ENCODE measurements around the gene EML6.

The EML6 gene

DNA sequence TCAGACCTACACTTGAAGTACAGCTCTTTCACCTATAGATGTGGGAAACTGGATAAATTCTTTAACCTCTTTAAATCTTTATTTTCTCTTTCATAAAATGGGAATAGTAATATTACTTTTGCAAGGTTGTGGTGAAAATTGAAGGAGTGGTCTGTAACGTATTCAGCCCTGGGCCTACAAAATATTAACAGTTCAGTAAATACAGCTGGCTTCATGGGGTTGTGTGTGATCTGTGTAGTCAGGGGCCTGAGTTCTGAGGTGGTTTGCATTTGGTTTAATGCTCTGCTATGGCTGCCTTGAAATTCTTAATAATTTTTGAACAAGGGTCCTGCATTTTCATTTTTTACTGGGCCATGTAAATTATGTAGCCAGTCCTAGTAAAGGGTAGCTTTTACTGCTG, 16.8 kb upstream of the EML6 start:
- DNase-seq (ENCODE audit: low read depth, low spot score): no peak

DNA sequence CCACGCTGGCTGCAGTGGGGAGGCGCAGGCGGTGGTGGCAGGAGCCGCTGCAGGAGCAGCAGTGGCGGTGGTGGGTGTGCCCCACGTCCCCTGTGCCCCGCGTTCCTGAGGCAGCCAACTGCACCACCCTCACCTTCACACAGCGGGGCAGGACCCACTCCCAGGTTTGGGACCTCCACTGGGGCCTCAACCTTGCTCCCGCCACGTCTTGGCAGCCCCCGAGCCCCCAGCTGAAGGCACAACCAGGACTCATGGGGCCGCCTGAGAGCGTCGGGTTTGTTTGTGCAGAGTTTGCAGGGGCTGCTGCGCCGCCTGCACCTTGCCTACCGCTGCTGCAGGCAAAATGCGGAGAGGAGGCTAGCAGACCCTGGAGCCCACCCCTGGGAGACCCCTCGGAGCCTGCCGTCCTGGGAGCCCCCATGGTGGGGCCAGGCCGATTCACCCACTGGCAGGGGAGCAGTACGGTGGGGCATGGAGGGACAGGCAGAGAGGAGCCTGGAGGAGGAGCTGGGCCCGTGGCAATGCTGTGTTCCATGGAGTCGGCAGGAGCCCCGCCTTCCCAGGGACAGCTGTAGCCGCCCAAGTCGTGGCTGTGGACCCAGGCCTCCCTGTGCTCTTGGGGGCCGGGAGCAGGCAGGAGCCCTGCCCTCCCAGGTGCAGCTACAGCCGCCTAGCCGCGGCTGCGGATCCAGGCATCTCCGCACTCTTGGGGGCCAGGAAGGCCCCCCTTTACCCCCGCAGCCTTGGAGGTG, 14.7 kb upstream of the EML6 start:
- no peak for DNase-seq (ENCODE audit: low read depth, low spot score)

DNA sequence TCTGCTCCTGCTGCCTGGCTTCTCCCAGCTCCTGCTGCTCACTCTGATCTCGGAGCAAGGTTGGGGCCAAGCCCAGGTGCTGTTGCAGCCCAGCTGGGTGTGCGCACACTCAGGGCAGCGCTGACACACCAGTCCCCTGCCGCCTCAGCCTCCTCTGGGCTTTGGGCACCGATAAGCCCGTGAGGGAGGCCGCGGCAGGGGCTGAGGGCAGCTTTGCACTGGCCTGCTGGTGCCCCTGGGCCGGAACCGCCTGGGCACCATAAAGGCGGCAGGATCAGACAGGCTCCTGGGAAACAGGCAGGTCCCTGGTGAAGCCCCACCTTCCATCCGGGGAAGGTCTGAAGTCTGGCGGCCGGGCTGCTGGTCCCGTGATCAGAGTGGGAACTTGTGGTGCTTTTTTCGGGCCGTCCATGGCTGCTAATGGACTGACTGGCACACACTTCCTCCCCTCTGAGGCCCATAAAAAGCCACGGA, 14.1 kb upstream of the EML6 start:
- DNase-seq (ENCODE audit: low read depth, low spot score): no peak

DNA sequence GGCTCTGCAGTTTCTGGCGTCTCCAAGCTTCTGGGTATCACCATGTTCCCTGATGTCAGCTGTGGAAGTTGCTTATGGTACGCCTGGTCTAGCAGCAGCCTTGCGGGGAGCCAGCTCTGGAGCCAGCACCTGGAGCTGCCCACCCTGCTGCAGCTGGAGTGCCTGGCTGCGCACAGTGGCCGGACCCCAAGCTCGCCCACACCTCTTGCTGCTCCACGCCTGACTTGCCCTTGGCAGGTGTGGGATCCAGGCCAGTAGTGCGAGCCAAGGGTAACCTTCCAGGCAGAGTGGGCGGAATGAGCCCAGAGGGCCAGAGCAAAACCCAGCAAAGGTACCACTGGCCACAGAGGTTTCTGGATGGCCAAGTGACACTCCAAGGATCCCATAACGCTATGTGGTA, 13.2 kb upstream of the EML6 start:
- DNase-seq (ENCODE audit: low read depth, low spot score): no peak

DNA sequence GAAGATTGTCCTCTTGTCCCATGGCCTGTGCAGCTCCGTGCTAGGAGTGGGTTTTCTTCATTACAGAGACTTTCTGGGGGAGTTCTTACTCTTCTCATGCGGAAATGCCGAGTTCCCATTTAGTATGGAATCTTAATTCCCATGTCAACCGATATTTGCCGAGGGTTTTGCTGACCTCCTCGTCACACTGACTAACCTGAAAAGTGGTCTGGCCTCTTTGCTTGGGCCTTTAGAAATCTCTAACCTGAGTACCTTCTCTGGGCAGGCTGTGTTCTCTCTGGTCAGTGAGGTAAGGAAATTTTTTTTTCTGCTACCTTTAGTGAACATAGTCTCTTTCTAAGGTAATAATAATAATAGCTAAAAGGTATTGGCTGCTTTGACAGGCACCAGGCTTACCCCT, 10.9 kb upstream of the EML6 start:
- DNase-seq (ENCODE audit: low read depth, low spot score): no peak

DNA sequence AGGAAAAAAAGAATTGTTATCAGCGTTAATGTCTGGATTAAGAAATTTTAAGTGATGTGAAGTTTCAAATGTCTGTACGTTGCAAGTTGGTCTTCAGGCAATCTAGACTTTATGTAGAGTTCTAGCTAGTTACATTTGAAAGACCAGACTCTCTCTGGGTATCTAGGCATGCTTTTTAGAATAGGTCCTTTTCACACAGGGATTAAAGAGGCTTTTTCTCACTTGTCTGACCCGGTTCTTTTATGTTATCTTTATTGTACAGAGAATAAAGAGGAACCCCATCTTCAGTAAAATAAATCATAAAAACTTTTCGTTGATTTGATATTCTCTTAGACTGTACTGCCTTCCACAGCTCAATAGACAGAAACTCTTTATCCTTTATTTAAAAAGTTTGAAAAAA, 8.5 kb upstream of the EML6 start:
- no peak for DNase-seq (ENCODE audit: low read depth, low spot score)

DNA sequence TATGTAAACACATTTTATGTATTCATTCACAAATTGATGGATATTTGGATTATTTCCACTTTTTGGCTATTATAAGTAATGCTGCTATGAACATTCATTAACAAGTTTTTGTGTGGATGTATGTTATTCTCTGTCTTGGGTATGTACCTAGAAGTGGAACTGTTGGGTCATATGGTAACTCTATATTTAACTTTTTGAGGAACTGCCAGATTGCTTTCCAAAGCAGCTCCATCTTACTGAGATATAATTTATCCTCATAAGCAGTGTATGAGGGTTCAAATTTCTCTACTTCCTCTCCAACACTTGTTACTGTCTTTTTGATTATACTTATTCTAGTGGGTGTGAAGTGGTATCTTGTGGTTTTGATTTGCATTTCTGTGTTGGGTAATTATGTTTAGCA, 7.1 kb upstream of the EML6 start:
- no peak for DNase-seq (ENCODE audit: low read depth, low spot score)

DNA sequence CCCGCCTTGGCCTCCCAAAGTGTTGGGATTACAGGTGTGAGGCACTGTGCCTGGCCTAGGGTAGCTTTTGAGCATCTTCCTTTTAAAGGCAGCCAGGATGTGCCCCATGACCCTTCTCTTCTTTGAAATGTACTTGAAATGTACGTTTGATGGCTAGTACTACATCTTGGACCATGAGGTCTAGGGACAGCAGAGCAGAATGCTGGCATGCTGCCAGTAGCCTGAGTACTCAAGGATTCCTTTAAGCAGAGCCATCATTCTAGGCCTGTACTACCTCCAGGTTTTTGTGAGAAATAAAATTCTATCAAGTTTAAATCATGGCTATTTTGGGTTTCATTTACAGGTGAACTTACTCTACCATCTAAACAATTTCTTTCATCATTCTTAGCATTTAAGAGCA, 2.9 kb upstream of the EML6 start:
- no peak for DNase-seq (ENCODE audit: low read depth, low spot score)

DNA sequence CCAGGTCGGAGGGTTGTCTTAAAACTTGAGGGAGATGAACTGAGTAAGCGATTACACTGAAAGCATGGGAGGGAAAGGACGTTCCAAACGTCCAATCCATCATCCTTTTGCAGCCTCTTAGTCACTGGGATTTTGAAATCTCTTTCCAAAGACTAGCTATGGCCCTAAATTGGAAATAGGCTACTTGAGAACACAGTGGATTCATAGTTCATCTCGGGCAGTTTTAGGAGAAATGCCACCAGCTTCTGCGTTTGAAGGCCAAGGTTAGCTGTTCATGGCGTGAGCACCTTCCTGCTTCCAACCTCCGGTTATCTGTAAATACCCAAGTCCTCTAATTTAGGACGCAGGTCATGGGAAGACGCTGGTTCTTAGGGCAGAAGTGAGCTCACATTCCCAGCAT, 821 bp upstream of the EML6 start:
- DNase-seq (ENCODE audit: low read depth, low spot score): no peak

DNA sequence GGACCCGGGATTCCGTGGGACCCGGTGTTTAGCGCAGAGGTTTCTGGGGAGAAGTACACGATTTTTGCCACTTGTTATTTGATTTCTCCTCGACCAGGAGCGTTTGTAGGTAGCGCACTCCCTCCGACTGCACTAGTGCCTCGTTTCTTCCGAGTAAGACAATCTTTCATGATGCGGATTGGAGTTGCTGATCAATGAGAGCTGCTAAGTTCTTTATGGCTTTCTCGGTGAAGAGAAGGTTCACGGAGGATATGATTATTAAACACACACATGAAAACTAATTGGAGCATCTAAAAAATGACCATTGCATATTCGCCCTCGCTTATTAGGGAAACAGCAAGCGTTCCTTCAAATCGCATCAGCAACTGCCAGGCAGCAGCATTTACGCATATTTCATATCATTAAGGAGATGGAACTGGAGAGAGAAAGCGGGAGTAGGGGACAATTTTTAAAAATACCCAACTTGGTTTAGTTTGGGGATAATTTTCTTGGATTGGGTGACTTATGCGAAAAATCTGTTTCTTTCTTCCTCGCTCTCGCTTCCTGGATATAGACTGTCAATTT, 616 bp downstream of the EML6 start:
- DNase-seq (ENCODE audit: low read depth, low spot score): no peak

DNA sequence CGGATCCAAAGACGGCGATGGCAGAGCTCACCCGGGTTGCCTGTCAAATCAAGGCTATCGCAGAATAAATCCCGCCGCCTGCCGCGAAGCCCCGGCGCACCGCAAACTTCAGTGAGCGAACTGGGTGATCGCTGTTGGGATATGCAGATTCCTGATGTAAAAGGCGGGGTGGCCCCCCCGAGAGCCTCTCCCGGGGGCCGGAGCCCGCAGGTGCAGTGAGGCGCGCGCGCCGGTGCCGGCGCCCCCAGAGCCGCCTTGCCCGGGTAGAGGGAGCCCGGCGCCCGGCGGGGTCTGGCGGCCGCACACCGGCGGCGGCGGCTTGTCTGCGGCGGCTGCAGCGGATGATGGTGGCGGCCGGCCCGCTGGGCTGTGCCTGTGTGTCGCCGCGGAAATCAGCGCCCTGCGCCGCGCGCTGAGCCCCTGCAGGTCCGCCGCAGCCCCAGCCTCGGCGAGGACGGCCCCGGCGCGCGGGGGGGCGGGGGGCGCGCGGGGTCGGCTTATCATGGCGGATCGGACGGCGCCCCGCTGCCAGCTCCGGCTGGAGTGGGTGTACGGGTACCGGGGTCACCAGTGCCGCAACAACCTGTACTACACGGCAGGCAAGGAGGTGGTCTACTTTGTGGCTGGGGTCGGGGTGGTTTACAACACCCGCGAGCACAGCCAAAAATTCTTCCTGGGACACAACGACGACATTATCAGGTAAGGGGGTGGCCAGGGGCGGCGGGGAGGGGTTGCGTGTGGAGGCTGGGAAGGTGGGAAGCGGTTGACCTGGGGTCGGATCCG, 1.3 kb downstream of the EML6 start:
- DNase-seq (ENCODE audit: low read depth, low spot score): no peak

DNA sequence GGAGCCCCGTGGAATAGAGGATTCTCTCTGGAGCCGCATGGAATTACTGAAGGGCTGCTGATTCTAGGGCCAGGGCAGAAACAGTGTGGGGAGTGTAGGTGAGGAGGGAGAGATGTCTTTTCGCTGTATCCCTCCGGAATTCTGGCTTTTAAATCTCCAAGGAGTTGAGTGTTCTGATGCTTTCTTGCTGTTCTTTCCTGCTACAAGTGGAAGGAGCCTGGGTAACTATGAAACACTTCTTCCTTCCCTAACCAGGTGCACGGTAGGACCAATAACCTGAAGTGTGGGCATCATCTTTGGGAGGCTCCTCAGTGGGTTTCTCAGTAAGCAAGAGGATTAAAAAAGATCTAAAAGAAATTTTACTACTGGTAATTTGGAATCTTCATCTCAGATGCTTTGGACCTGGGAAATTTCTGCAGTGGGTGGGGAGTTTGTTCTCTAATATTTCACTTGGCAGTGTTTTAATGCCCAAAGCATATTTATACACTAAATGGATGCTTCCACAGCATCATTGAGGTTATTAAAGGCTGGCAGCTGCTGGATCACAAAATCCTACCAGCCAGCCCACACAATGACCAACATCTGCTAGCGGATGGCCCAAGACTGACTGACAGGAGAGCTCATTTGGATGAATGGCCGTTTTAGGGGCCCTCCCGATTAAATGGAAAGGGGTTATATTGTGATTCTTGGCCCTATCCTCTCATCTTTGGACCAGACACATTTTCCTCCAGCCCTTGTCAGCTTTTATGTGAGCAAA, 2.1 kb downstream of the EML6 start:
- DNase-seq (ENCODE audit: low read depth, low spot score): no peak

DNA sequence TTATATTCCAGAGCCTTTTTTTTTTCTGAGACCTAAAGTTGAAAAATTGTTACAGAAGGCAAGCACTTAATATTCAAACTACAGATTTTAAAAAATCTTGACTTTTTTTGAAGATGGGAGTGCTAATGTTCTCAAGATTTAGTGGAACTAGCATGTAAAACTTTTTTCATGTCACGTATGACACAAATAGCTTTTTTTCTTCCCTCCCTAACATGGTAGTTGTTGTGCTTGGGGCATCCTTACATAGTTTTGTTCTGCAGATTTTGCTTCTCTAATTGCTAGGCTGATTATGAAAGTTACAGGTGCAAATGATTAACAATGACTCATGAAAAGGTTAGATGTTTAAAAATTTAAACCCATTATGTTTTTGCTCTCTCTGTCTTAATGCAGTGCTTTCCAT, 3.0 kb downstream of the EML6 start:
- no peak for DNase-seq (ENCODE audit: low read depth, low spot score)

DNA sequence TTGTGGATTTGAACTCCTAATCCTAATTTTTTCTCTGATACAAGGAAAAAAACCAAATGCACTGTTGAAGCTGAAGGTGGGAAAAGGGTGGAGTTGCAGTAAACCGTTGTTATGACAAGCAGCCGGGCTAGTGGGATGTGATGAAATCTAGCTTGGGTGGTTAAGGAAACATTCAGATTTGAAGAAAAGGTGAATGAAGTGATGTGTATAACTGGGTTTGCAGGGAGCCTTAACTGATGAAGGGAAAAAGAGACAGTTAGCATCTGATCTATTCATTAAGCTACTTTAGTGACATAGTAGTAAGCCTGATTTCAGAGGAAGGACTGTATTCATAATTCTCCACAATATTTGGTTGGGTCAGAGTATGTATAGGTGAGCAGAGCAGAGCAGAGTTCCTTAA, 3.5 kb downstream of the EML6 start:
- no peak for DNase-seq (ENCODE audit: low read depth, low spot score)

DNA sequence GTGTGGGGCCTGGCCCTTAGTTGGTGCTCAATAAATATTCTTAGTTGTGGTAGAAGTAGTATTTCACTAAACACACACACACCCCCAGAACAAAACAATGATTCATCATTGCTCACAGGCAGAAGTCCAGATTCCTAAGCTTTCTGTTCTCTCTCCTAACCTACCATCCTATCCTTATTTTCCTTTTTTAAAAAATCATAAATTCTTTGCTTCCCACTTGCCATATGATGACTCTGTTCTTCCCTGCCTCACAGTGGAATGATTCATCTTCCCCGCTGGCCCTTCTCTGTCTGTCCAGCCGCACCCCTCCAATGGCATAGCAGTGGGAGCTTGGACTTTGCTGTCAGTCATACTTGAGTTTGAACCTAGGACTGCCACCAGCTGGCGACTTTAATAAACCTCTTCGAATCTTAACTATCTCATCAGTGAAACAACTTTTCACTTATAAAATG, 5.2 kb downstream of the EML6 start:
- no peak for DNase-seq (ENCODE audit: low read depth, low spot score)

DNA sequence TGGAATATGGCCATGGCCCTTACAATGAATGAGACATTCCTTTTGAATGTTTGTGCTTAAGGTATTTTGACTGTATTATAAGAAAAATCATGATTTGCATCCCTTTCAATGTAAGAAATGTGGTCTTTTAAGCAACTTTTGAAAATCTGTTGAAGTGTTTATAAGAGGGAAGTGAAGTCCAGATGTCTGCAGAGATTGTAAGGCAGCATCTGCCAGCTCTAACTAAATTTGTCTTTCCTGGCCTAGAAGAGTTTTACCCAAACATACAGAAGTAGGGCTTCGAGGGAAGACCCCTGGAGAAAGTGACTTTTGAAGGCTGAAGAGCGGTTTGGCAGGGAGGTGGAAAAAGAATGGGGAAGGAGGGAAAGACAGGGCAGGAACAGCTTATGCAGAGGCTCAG, 12.2 kb downstream of the EML6 start:
- DNase-seq (ENCODE audit: low read depth, low spot score): no peak

DNA sequence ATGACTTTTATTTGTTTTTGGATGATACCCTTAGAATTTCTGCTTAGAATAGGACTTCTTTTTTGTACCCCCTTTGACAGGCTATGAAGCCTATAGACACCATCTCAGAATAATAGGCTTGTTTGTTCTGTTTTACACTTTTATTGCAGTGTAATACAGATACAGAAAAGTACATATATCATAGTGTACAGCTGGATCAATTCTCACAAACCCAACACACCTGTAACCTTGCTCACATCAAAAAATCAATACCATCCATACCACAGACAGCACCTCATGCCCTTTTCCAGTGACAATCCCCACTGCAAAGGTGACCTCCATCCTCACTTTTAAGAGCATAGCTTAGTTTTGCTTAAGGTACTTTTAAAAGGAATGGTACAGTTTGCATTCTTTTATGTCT, 14.8 kb downstream of the EML6 start:
- no peak for DNase-seq (ENCODE audit: low read depth, low spot score)

DNA sequence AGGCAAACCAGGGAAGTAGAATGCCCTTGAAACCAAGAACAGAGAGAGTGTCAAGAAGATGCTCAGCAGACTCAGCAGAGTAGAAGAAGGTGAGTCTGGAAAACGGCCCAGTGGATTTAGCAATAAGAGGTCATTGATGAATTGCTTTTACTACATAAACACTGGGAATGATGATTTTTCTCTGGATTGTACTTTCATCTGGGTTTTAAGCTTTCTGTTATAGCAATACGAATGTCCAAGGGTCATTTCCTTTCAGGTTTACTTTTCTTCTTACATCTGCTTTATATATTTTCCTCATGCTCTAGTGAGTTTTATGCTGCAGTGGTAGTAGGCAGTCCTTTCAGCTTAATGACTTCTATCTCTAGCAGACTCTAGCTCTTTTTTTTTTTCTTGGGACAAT, 16.9 kb downstream of the EML6 start:
- no peak for DNase-seq (ENCODE audit: low read depth, low spot score)

DNA sequence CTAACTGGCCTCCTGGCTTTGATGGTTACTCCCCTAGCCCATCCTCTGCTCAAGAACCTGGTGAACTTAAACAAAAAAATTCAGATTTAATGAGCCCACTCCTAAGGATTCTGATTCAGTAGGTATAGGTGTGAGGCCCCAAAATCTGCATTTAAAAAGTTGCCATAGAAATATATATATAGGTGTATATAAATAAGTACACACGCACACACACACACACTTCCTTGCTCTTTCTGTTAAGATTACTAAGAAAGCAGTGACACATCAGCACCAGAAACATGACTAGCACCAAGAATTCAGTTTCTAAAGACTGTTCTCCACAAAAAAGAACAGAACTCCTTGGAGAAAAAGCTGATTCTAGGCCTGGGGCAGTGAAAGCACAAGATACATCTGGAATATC, 17.8 kb downstream of the EML6 start:
- DNase-seq (ENCODE audit: low read depth, low spot score): no peak

DNA sequence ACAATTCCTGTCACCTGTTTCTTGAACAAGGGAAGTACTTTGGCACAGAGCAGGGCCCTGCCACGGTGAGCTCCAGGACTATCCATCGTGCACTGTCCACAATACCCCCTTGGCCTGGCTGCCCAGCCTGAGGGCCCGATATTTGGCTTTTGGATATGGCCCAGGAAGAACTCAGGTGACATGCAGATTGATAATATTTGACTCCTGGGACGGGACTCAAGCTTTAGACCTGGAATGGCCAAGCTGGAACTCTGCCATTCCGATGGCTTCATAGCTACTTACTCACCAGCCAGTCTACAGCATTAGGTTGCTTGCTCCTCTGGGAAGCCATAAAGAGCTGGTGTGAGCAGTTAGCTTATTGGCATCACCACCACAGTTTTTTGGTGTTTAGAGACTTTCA, 26.6 kb downstream of the EML6 start:
- DNase-seq (ENCODE audit: low read depth, low spot score): no peak

DNA sequence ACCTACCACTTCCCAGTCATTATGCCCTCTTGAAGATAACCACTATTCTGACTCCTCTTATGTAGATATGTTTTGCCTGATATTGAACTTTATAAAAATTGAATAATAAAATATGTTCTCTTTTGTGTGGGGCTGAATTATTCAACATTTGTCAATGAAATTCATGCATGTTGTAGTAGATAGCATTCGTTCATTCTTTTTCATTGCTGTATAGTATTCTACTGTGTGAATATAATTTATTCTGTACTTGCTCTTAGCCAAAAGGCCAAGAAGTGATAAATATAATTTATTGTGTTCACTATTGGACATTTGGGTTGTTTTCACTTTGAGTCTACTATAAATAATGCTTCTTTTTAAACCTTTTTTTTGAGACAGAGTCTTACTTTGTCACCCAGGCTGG, 29.0 kb downstream of the EML6 start:
- DNase-seq (ENCODE audit: low read depth, low spot score): no peak

DNA sequence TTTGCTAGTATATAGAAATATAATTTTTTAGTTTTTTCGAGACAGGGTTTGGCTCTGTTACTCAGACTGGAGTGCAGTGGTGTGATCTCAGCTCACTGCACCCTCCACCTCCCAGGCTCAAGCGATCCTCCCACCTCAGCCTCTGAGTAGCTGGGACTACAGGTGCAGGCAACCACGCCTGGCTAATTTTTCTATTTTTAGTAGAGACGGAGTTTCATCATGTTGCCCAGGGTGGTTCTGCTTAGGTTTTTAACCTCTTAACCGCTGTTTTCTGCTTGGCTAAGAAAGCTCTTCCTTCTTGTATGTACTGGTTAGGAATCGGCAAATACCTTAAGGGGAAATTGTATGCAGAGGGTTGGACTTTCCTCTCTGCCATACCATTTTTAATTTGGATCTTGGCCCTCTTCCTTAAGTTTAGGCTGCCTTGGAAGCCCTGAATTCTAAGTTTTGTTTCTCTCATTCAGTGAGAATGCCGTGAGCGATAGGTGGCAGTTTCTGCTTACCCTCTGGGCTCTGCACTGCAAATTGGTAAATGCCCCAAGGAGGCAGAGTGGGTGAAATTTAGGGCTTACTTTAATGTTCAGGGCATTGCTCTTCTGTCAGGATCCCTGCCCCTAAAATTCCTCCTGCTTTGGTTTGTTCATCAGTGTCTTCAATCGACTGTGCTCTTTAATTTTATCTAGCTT, 32.3 kb downstream of the EML6 start:
- DNase-seq (ENCODE audit: low read depth, low spot score): no peak
